Kidney (tissue), 14 donors: Measurements from ENCODE around the gene POLR3H. TPM values are rescaled to one million over a fixed set of nuclear protein-coding genes. Genes with fewer than 3 reads are reported as not detected.

ENCODE experiments used
- DNase-seq, 5 donors: peaks; one replicate each; pipeline ENCODE4 v3.0.0-alpha.2; 2013 to 2020
- FAIRE-seq: peaks from 2 replicates; lab custom pipeline; 2012; peaks lifted over from hg19 to GRCh38; lab: Jason Lieb, UNC
- H3K27ac ChIP-seq, 2 donors: one replicate each; pipeline ENCODE4 v1.7.0; 2013; ENCODE audit warnings: low read depth in 2 of 2, low read length in 2 of 2, inconsistent platforms in 1 of 2
- H3K27me3 ChIP-seq: one replicate; pipeline ENCODE4 v1.7.1; 2013; ENCODE audit warnings: low read length, inconsistent platforms; ENCODE audit not compliant: control insufficient read depth, insufficient read depth
- H3K36me3 ChIP-seq, 3 donors: one replicate each; pipeline versions ENCODE4 v1.7.0 to v1.7.1; 2013; ENCODE audit warnings: low read length in 3 of 3, control low read depth in 1 of 3, inconsistent platforms in 1 of 3; ENCODE audit not compliant: insufficient read depth in 3 of 3, control insufficient read depth in 2 of 3
- H3K4me1 ChIP-seq, 3 donors: one replicate each; pipeline versions ENCODE4 v1.7.0 to v1.7.1; 2013; ENCODE audit warnings: low read length in 3 of 3, inconsistent platforms in 1 of 3, low read depth in 1 of 3; ENCODE audit not compliant: control insufficient read depth in 2 of 3, insufficient read depth in 2 of 3
- H3K4me3 ChIP-seq, 3 donors: one replicate each; pipeline versions ENCODE4 v1.7.0 to v1.8.1; 2013; ENCODE audit warnings: low read length in 3 of 3, control low read depth in 1 of 3, inconsistent platforms in 1 of 3
- H3K9ac ChIP-seq, 3 donors: one replicate each; pipeline versions ENCODE4 v1.7.0 to v1.7.1; 2013; ENCODE audit warnings: low read length in 3 of 3, control low read depth in 1 of 3, inconsistent platforms in 1 of 3
- H3K9me3 ChIP-seq, 3 donors: one replicate each; pipeline versions ENCODE4 v1.7.0 to v1.7.1; 2013; ENCODE audit warnings: low read length in 3 of 3, control low read depth in 1 of 3, inconsistent platforms in 1 of 3; ENCODE audit not compliant: control insufficient read depth in 2 of 3, insufficient read depth in 1 of 3
- CTCF ChIP-seq: IDR thresholded peaks from 3 replicates; pipeline ENCODE4 v1.5.1; 2012; ENCODE audit warnings: mild to moderate bottlenecking, moderate library complexity, borderline replicate concordance; ENCODE audit not compliant: insufficient read depth; ENCODE audit errors: extremely low read depth
- intact Hi-C: fragments of 100-400 bp; cut with DNase I; formaldehyde crosslinking; loops from one replicate; pipeline ENCODE4 v1.11.1; 2022
- polyA plus RNA-seq: library from polyadenylated mRNA; stranded (reverse); fragments of 350-450 nt; fragmentation: Illumina TruSeq; extraction: RNeasy Lipid Tissue Mini Kit (QIAGEN cat#74804); gene quantifications from one replicate; pipeline ENCODE4 v1.2.3, GENCODE V29; 2014; ENCODE audit warnings: low read depth, low replicate concordance; ENCODE audit not compliant: insufficient read depth
- total RNA-seq: library from RNA; stranded (reverse); fragmentation: NEBNext Ultra II Directional; extraction: Animal tissue kit (Norgen Biotek cat#: 25700); gene quantifications from one replicate; pipeline ENCODE4 v1.2.1, GENCODE V29; 2021
- donor health status: control.
- donor health status: control.
- donor health status: control.
- donor health status: control.
- donor health status: control.
- donor health status: DM: yes; HTN: yes; CAD: no.
- donor health status: Normal renal cell carcinoma (clear cell type).

The POLR3H gene
- total and polyA plus RNA-seq, 2 donors from 2014 or later = 37.4 to 39.4 TPM

GRCh38 chr22:41488076-41488475, 56.2 kb downstream of the POLR3H start:
- Histone ChIP-seq H3K4me3 (peak overlapping the region in 1 of 3 donors; percentile 1), H3K36me3 (no peaks in the 10 kb centered on the region), H3K4me1 (peaks cover 0 to 38% (median 23%) of the 10 kb centered on the region in 3 donors), H3K27me3 (no peaks in the 10 kb centered on the region), H3K27ac (peak overlapping the region in 1 of 2 donors; percentile 28), H3K9me3 (no peaks in the 10 kb centered on the region), H3K9ac (no peak overlapping the region)
- FAIRE-seq (no peak), DNase-seq (peak in 1 of 5 donors; percentile 40)
- TF ChIP-seq CTCF = no peak
- intact Hi-C loops = no loop called here

GRCh38 chr22:41487037-41487935, 57.0 kb downstream of the POLR3H start:
- intact Hi-C loops = no loop called here
- no peaks in the 10 kb centered on the region for H3K27me3 ChIP-seq
- H3K36me3 ChIP-seq = no peaks in the 10 kb centered on the region
- FAIRE-seq (no peak), DNase-seq (peak in 1 of 5 donors; percentile 3)
- peaks cover 0 to 41% (median 28%) of the 10 kb centered on the region in 3 donors for H3K4me1 ChIP-seq
- H3K9ac ChIP-seq = no peak overlapping the region
- H3K4me3 ChIP-seq = peak overlapping the region in 1 of 3 donors; percentile 1
- TF ChIP-seq CTCF = no peak
- no peaks in the 10 kb centered on the region for H3K9me3 ChIP-seq
- H3K27ac ChIP-seq = peak overlapping the region; percentile 12 to 40

- Histone ChIP-seq H3K4me1 (peaks cover 0 to 58% (median 45%) of the 10 kb centered on the region in 3 donors), H3K4me3 (no peak overlapping the region), H3K9ac (no peak overlapping the region), H3K36me3 (peaks cover 0 to 1% (median 0%) of the 10 kb centered on the region in 3 donors), H3K9me3 (no peaks in the 10 kb centered on the region), H3K27me3 (no peaks in the 10 kb centered on the region), H3K27ac (no peak overlapping the region)
- FAIRE-seq (no peak), DNase-seq (peak in 1 of 5 donors; percentile 12)
- TF ChIP-seq CTCF = no peak
- intact Hi-C loops = no loop called here
Measured at GRCh38 chr22:41485033-41485432, 59.2 kb downstream of the POLR3H start.
